Upper lobe of left lung (tissue), 6 donors: ENCODE measurements around the gene KIAA0825. TPM values are rescaled to one million over a fixed set of nuclear protein-coding genes. Genes with fewer than 3 reads are reported as not detected.
"Not testable (repeated sequence)": the region's sequence is repeated elsewhere in the genome, so short reads cannot be mapped to it uniquely, and the experiment has no call there.

Source experiments
- ATAC-seq, 2 donors: fragments of 200-7000 bp; cut with Tn5 transposase; one replicate each; pipeline ENCODE4 v1.9.1; 2022; ENCODE audit warnings: mild to moderate bottlenecking in 2 of 2, moderate library complexity in 2 of 2; ENCODE audit not compliant: low FRiP score in 2 of 2
- DNase-seq, 2 donors: peaks; one replicate each; pipeline ENCODE4 v3.0.0-alpha.2; 2019 to 2020
- H3K27ac ChIP-seq, 4 donors: fragments of 200-600 bp; sonication (generic); one replicate each; pipeline ENCODE4 v1.5.1; 2016 to 2019
- H3K27me3 ChIP-seq, 4 donors: fragments of 200-600 bp; sonication (generic); one replicate each; pipeline ENCODE4 v1.5.1; 2017 to 2019
- H3K36me3 ChIP-seq, 4 donors: fragments of 200-600 bp; sonication (generic); one replicate each; pipeline ENCODE4 v1.5.1; 2016 to 2019
- H3K4me1 ChIP-seq, 4 donors: fragments of 200-600 bp; sonication (generic); one replicate each; pipeline ENCODE4 v1.5.1; 2018 to 2019
- H3K4me3 ChIP-seq, 4 donors: fragments of 200-600 bp; sonication (generic); one replicate each; pipeline ENCODE4 v1.5.1; 2017 to 2019; ENCODE audit warnings: mild to moderate bottlenecking in 2 of 4, moderate library complexity in 1 of 4
- H3K9me3 ChIP-seq, 4 donors: fragments of 200-600 bp; sonication (generic); one replicate each; pipeline ENCODE4 v1.5.1; 2018 to 2019
- CTCF ChIP-seq, 6 experiments: fragments of 450-650 bp in 4 of 6; fragments of 200-600 bp in 2 of 6; sonication (generic) in 2 of 6; IDR thresholded peaks; one replicate each; pipeline ENCODE4 v1.5.1; 2016 to 2019; ENCODE audit warnings: antibody characterized with exemption in 6 of 6
- EP300 ChIP-seq, 4 donors: sonication (generic); formaldehyde crosslinking; IDR thresholded peaks; one replicate each; pipeline ENCODE4 v1.5.1; 2017; ENCODE audit warnings: antibody characterized with exemption in 4 of 4, control low read depth in 2 of 4
- POLR2A ChIP-seq, 4 donors: fragments of 450-650 bp; IDR thresholded peaks; one replicate each; pipeline ENCODE4 v1.5.1; 2016 to 2017; ENCODE audit warnings: antibody characterized with exemption in 4 of 4, mild to moderate bottlenecking in 2 of 4
- POLR2AphosphoS5 ChIP-seq, 2 donors: sonication (generic); formaldehyde crosslinking; IDR thresholded peaks; one replicate each; pipeline ENCODE4 v1.5.1; 2017; ENCODE audit warnings: antibody characterized with exemption in 2 of 2
- WGBS, 2 donors: methylation state at CpG; one replicate each; pipeline ENCODE4 v1.1.5; 2017 to 2018; 5-methylcytosine and 5-hydroxymethylcytosine counted together
- total RNA-seq, 6 donors: library from RNA; depleted of rRNA in 4 of 6; stranded (reverse); fragments of >200 nt in 4 of 6; gene quantifications; one replicate each; pipeline versions ENCODE4 v1.1.0 to v1.2.1, GENCODE V29; 2016 to 2021
- donor health status: DM: no; HTN: no; CAD: no; lungs with moderate emphysema.
- donor health status: DM: no; HTN: yes; CAD: no; lungs with severe emphysema.

The KIAA0825 gene
- total RNA-seq, 6 donors from 2014 or later: 3.8 to 19.1 (median 6.6) TPM

GRCh38 chr5:94173100-94173499 lies 445.3 kb downstream of the KIAA0825 start:
- H3K4me1 ChIP-seq: no peaks in the 10 kb centered on the region
- no peaks in the 10 kb centered on the region for H3K36me3 ChIP-seq
- no peaks in the 10 kb centered on the region for H3K27me3 ChIP-seq
- no peak overlapping the region for H3K27ac ChIP-seq
- DNase-seq: no peak
- WGBS, 2 donors: 93 to 98% methylated on average over 1 of the region's 1 CpG
- H3K9me3 ChIP-seq: no peaks in the 10 kb centered on the region
- no peak overlapping the region for H3K4me3 ChIP-seq
- TF ChIP-seq CTCF (IDR thresholded peaks at IDR 0.05) (no peak), POLR2A (IDR thresholded peaks at IDR 0.05) (no peak), POLR2AphosphoS5 (IDR thresholded peaks at IDR 0.05) (no peak), EP300 (IDR thresholded peaks at IDR 0.05) (no peak)
- no peak for ATAC-seq

- not testable (repeated sequence) for H3K27me3 ChIP-seq, H3K4me1 ChIP-seq, H3K4me3 ChIP-seq, H3K9me3 ChIP-seq, ATAC-seq, H3K36me3 ChIP-seq, DNase-seq, H3K27ac ChIP-seq
- 91 to 92% methylated on average over 3 of the region's 3 CpGs for WGBS, 2 donors
Observed at GRCh38 chr5:94171070-94171469, 447.3 kb downstream of the KIAA0825 start.

GRCh38 chr5:94170158-94170557 lies 448.2 kb downstream of the KIAA0825 start:
- not testable (repeated sequence) for H3K4me3 ChIP-seq, H3K9me3 ChIP-seq, H3K27me3 ChIP-seq, ATAC-seq, H3K27ac ChIP-seq, DNase-seq, H3K36me3 ChIP-seq, H3K4me1 ChIP-seq
- 85 to 90% methylated on average over 6 of the region's 6 CpGs for WGBS, 2 donors

GRCh38 chr5:94168151-94168550 lies 450.3 kb downstream of the KIAA0825 start:
- Histone ChIP-seq H3K27ac (no peak overlapping the region), H3K27me3 (no peaks in the 10 kb centered on the region), H3K9me3 (no peaks in the 10 kb centered on the region), H3K4me3 (no peak overlapping the region), H3K36me3 (no peaks in the 10 kb centered on the region), H3K4me1 (no peaks in the 10 kb centered on the region)
- DNase-seq (no peak), ATAC-seq (no peak)
- 82 to 84% methylated on average over 2 of the region's 2 CpGs for WGBS, 2 donors
- TF ChIP-seq EP300 (IDR thresholded peaks at IDR 0.05) (no peak), CTCF (IDR thresholded peaks at IDR 0.05) (no peak), POLR2AphosphoS5 (IDR thresholded peaks at IDR 0.05) (no peak), POLR2A (IDR thresholded peaks at IDR 0.05) (no peak)

GRCh38 chr5:94161801-94162200 lies 456.6 kb downstream of the KIAA0825 start:
- 60 to 86% methylated on average over 1 of the region's 1 CpG for WGBS, 2 donors
- no peak for DNase-seq

More at GRCh38 chr5:94161801-94162200, 456.6 kb downstream of the KIAA0825 start:
- Histone ChIP-seq H3K27ac (no peak overlapping the region), H3K27me3 (no peaks in the 10 kb centered on the region), H3K9me3 (no peaks in the 10 kb centered on the region), H3K36me3 (no peaks in the 10 kb centered on the region), H3K4me1 (no peaks in the 10 kb centered on the region), H3K4me3 (no peak overlapping the region)
- no peak for ATAC-seq
- TF ChIP-seq POLR2A (IDR thresholded peaks at IDR 0.05): no peak
- TF ChIP-seq POLR2AphosphoS5 (IDR thresholded peaks at IDR 0.05): no peak
- TF ChIP-seq CTCF (IDR thresholded peaks at IDR 0.05): no peak
- no peak for TF ChIP-seq EP300 (IDR thresholded peaks at IDR 0.05)
